ENCODE data around the gene WDR59. TPM values are rescaled to one million over a fixed set of nuclear protein-coding genes. Genes with fewer than 3 reads are reported as not detected.

WDR59 gene
- total RNA-seq, 1 donor from 2014 or later, result 59.6 TPM

DNA sequence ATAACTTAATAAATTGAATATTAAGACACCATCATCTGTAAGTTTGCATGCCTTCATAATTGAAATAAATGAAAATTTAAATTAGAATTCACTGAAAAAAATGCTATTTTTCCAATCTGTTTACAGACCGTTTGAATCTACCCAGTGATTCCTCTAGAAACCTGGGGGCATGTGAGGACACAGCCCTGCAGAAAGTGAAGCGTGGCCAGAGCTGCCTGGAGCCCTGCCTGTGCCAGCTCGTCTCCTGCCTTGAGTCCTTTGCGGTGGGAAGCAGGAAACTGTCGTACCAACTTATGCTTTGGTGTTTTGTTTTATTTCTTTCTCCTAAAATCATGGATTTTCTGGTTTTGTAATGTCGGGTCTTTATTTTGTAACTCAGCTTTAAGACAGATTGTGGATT, 142.5 kb downstream of the WDR59 start:
- DNase-seq (no peak), ATAC-seq (peak; percentile 69)
- intact Hi-C loops (cut with micrococcal nuclease), result no loop called here

DNA sequence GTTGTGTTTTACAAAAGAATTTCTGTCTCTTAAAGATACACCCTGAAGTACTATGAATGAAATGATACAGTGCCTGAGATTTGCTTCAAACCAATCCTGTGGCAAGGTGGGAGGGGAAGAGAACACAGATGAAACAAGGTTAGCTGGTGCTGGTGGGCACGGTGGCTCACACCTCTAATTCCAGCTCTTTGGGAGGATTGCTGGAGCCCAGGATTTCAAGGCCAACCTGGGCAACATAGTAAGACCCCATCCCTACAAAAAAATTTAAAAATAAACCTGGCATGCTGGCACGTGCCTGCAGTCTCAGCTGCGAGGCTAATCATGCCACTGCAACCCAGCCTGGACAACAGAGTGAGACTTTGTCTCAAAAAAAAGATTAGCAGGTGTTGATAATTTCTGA, 143.0 kb downstream of the WDR59 start:
- ATAC-seq (no peak), DNase-seq (no peak)
- intact Hi-C loops (cut with micrococcal nuclease), result no loop called here

DNA sequence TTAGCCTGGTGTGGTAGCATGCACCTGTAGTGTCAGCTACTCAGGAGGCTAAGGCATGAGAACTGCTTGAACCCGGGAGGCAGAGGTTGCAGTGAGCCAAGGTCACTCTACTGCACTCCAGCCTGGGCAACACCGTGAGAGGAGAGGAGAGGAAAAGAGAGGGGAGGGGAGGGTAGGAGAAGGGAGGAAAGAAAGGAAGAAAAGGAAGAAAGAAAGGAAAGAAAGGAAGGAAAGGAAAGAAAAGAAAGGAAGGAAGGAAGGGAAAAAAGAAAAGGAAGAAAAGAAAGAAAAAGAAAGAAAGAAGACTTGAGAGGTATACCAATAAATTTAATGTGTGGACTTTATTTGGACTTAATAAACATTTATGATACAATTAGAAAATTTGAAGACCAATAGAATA, 143.5 kb downstream of the WDR59 start:
- no peak for ATAC-seq
- intact Hi-C loops (cut with micrococcal nuclease), result no loop called here
- DNase-seq, result no peak

DNA sequence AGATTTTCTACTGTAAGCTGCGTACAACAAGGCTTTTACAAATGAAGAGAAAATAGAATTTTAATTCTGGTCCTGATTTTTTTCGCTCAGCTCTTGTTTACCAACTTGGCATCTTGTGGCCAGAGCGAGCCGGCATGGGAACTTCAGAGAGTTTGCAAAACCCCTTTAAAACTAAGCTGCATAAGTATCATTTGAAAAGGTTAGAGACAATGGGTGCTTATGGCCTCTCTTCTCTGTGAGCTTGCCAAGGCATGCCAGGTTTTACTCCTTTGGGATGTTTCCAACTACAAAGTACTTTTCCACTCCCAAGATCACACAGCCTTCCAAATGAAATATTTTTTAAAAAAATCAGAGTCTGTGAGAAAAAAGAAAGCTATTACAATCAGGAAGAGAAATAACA, 147.9 kb downstream of the WDR59 start:
- no peak for DNase-seq

DNA sequence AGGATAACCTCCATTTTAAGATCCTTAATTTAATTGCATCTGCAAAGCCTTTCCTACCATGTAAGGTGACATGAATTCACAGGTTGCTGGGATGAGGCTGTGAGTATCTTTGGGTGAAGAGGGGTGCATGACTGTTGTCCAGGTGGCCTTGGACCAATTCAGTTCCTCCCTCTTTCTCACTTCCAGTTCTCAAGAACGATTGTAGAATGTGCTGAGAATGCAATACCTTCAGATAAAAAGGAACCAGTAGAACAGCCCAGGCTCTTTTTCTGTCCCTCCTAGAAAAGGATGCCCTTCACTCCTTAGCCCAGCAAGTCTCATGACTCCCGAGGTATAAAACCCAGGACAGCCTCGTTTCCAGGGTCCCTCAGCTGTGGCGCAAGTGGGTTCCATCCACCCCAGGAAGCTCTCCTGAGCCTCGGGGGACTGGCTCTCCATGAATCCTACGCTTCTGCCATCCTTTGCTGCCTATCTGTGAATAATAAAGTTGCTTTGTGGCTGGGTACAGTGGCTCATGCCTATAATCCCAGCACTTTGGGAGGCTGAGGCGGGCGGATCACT, 148.7 kb downstream of the WDR59 start:
- intact Hi-C loops (cut with micrococcal nuclease), result no loop called here
- no peak for DNase-seq
- no peak for ATAC-seq

More for the DNA sequence above, 147.9 kb downstream of the WDR59 start:
- intact Hi-C loops (cut with micrococcal nuclease), result no loop called here
- ATAC-seq, result no peak

DNA sequence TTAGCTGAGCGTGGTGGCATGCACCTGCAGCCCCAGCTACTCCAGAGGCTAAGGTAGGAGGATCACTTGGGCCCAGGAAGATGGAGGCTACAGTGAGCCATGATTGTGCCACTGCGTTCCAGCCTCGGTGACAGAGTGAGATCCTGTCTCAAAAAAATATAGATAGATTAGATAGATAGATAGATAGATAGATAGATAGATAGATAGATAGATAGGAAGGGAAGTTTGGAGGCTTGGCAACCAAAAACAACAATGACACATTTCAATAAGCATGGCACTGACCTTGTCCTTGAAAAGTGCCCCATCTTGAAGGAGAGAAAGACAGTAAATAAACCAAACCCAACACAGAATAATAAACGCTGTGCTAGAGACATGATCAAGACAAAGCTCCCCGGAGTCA, 152.7 kb downstream of the WDR59 start:
- ATAC-seq (no peak), DNase-seq (no peak)
- intact Hi-C loops (cut with micrococcal nuclease), result no loop called here

DNA sequence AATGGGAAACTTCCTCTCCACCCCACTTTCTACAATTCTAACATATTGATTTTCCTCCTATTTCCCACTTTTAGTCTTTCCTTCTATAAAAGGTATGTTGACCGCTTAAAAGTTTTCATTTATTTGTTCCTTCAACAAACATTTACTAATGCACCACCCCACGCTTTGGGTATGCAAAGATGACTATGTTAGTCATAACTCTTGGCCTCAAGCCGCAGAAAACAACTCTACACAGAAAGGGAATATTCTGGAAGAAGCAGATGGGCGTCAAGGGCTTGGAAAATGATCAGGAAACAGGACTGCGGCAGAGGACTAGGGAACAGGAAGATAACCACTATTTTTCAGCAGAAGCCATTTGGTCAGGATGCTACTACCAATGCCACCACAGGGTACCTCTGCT, 153.5 kb downstream of the WDR59 start:
- DNase-seq, result no peak
- no peak for ATAC-seq
- intact Hi-C loops (cut with micrococcal nuclease), result no loop called here

DNA sequence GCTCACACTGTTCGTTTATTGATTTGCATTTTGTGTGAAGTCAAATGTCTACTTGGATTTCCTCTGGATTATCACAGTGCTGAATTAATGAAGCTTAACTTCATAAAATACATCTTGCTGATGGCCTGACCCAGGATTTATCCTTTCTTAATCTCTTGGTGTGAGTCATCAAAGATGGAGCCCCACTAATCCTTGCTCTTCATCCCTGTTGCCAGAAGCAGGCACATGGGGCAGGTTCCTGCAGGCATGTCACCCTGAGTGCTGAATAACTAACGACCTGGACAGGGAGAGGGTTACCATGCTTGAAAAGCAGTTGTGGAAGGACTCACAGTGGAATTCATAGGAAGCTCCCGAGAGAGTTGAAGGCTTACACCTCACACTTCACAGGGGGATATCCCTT, 154.3 kb downstream of the WDR59 start:
- intact Hi-C loops (cut with micrococcal nuclease), result no loop called here
- ATAC-seq (no peak), DNase-seq (no peak)

DNA sequence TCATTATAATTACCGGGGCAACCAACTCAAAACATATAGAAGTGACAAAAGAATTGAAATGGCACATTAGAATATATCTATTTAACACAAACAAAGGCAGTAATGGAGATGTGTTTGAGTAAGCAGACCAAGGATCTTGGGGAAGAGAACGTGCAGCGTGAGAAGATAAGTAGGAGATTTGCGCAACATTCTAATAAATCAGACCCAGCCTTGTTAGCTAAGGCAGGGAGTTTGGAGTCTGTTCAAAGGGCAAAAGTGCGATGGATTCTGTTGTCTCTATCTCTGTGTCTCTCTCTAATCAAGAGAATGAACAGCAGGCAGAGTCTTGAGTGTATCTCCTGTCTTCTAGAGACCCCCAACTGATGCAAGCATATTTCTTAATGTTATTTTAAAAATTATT, 155.3 kb downstream of the WDR59 start:
- ATAC-seq (no peak), DNase-seq (no peak)
- intact Hi-C loops (cut with micrococcal nuclease), result no loop called here

DNA sequence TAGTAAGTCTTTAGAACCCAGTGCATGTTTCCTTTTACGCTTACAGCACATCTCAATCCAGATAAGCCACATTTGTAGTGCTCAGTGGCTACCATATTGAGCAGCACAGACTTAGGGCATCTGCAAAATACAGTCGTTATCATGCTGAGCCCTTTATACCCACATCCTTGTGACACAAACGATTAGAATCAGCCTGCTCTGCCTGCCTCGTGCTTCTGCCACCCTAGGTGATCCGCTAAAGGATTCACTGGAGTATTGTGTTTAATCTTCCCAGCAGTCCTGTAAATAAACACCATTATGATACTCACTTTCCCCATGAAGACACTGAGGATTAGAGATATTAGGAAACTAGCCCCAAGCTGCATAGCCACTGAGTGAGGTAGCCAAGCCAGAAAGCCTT, 159.0 kb downstream of the WDR59 start:
- ATAC-seq (no peak), DNase-seq (no peak)
- intact Hi-C loops (cut with micrococcal nuclease), result no loop called here

DNA sequence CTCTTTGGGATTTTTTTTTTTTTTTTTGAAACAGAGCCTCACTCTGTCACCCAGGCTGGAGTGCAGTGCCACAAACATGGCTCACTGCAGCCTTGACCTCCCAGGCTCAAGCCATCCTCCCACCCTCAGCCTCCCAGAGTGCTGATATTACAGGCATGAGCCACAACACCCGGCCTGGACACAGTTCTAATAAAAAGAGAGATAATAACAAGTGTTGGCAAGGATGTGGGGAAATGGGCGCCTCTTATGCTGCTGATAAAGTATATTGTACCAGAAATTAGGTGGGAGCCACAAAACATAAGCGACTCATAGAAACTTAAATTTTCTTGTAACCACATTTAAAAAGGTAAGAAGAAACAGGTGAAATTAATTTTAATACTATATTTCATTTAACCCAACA, 159.9 kb downstream of the WDR59 start:
- intact Hi-C loops (cut with micrococcal nuclease), result no loop called here
- DNase-seq, result no peak
- ATAC-seq, result no peak

Other genes with a start within 250 kb of the WDR59 start
- gene FA2H, start 210.3 kb downstream of the WDR59 start, total RNA-seq, result 0.50 TPM
- gene ZNRF1, start 13.9 kb upstream of the WDR59 start, total RNA-seq, result 24.5 TPM
- gene LDHD, start 131.7 kb upstream of the WDR59 start, total RNA-seq, result 83.3 TPM
- gene ZFP1, start 163.4 kb upstream of the WDR59 start, total RNA-seq, result 6.7 TPM
- not detected for gene CTRB2, start 222.0 kb upstream of the WDR59 start, total RNA-seq
- not detected for gene CTRB1, start 233.9 kb upstream of the WDR59 start, total RNA-seq

All from left ventricle myocardium superior (tissue), 1 donor.